Measurements from ENCODE around the gene OS9.
"Not testable (repeated sequence)": the region's sequence is repeated elsewhere in the genome, so short reads cannot be mapped to it uniquely, and the experiment has no call there.

The OS9 gene

GRCh38 chr12:57719777-57720605 is 26.1 kb downstream of the OS9 start:
- H3K27ac ChIP-seq = no peak overlapping the region
- no peaks in the 10 kb centered on the region for H3K9me3 ChIP-seq
- no peaks in the 10 kb centered on the region for H3K4me1 ChIP-seq
- intact Hi-C loops (cut with DNase I; ENCODE audit: low total_unique reads) = loop anchor here (10.0 kb wide), 1 partner anchor 185 kb away; no protein-coding TSS in a partner anchor
- TF ChIP-seq, protein P1, sequence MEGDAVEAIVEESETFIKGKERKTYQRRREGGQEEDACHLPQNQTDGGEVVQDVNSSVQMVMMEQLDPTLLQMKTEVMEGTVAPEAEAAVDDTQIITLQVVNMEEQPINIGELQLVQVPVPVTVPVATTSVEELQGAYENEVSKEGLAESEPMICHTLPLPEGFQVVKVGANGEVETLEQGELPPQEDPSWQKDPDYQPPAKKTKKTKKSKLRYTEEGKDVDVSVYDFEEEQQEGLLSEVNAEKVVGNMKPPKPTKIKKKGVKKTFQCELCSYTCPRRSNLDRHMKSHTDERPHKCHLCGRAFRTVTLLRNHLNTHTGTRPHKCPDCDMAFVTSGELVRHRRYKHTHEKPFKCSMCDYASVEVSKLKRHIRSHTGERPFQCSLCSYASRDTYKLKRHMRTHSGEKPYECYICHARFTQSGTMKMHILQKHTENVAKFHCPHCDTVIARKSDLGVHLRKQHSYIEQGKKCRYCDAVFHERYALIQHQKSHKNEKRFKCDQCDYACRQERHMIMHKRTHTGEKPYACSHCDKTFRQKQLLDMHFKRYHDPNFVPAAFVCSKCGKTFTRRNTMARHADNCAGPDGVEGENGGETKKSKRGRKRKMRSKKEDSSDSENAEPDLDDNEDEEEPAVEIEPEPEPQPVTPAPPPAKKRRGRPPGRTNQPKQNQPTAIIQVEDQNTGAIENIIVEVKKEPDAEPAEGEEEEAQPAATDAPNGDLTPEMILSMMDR (IDR thresholded peaks at IDR 0.05) = no peak
- H3K4me3 ChIP-seq = no peak overlapping the region
- peaks cover 0 to 6% of the 10 kb centered on the region in 2 donors for H3K27me3 ChIP-seq
- peaks cover 56 to 71% (median 64%) of the 10 kb centered on the region in 3 donors for H3K36me3 ChIP-seq
- no peak for DNase-seq

- Histone ChIP-seq H3K9me3 (no peaks in the 10 kb centered on the region), H3K27me3 (peaks cover 0 to 14% of the 10 kb centered on the region in 2 donors), H3K4me1 (peaks cover 0 to 5% (median 4%) of the 10 kb centered on the region in 4 donors), H3K27ac (no peak overlapping the region), H3K36me3 (peaks cover 47 to 62% (median 58%) of the 10 kb centered on the region in 3 donors), H3K4me3 (no peak overlapping the region)
- DNase-seq = no peak
- intact Hi-C loops (cut with DNase I; ENCODE audit: low total_unique reads) = loop anchor here (10.0 kb wide), 1 partner anchor 184 kb away; no protein-coding TSS in a partner anchor
- TF ChIP-seq, protein P1 (IDR thresholded peaks at IDR 0.05) = no peak
Measured at GRCh38 chr12:57720606-57721595, 27.0 kb downstream of the OS9 start.

GRCh38 chr12:57721846-57722608 is 28.1 kb downstream of the OS9 start:
- not testable (repeated sequence) for H3K27ac ChIP-seq, DNase-seq, H3K9me3 ChIP-seq, H3K4me3 ChIP-seq
- Histone ChIP-seq H3K36me3 (peaks cover 36 to 51% (median 47%) of the 10 kb centered on the region in 3 donors), H3K4me1 (peaks cover 0 to 14% (median 12%) of the 10 kb centered on the region in 4 donors), H3K27me3 (peaks cover 0 to 23% of the 10 kb centered on the region in 2 donors)
- intact Hi-C loops (cut with DNase I; ENCODE audit: low total_unique reads) = loop anchor here (10.0 kb wide), 1 partner anchor 183 kb away; no protein-coding TSS in a partner anchor

GRCh38 chr12:57722716-57723629 is 29.0 kb downstream of the OS9 start:
- no peaks in the 10 kb centered on the region for H3K9me3 ChIP-seq
- TF ChIP-seq, protein P1 (IDR thresholded peaks at IDR 0.05) = no peak
- H3K36me3 ChIP-seq = peaks cover 29 to 43% (median 38%) of the 10 kb centered on the region in 3 donors
- H3K27ac ChIP-seq = no peak overlapping the region
- intact Hi-C loops (cut with DNase I; ENCODE audit: low total_unique reads) = loop anchor here (10.0 kb wide), 1 partner anchor 182 kb away; no protein-coding TSS in a partner anchor
- no peak for DNase-seq
- H3K4me1 ChIP-seq = peaks cover 0 to 19% (median 15%) of the 10 kb centered on the region in 4 donors
- H3K4me3 ChIP-seq = no peak overlapping the region
- H3K27me3 ChIP-seq = peaks cover 0 to 28% of the 10 kb centered on the region in 2 donors

- Histone ChIP-seq H3K4me1 (peaks cover 0 to 19% (median 15%) of the 10 kb centered on the region in 4 donors), H3K9me3 (no peaks in the 10 kb centered on the region), H3K27ac (no peak overlapping the region), H3K27me3 (peaks cover 0 to 28% of the 10 kb centered on the region in 2 donors), H3K4me3 (no peak overlapping the region), H3K36me3 (peaks cover 22 to 37% (median 32%) of the 10 kb centered on the region in 3 donors)
- no peak for DNase-seq
- intact Hi-C loops (cut with DNase I; ENCODE audit: low total_unique reads) = loop anchor here (10.0 kb wide), 1 partner anchor 181 kb away; no protein-coding TSS in a partner anchor
- TF ChIP-seq, protein P1 (IDR thresholded peaks at IDR 0.05) = no peak
Measured at GRCh38 chr12:57723630-57723962, 29.7 kb downstream of the OS9 start.
